Measurements from ENCODE around the gene ZBED6. TPM values are rescaled to one million over a fixed set of nuclear protein-coding genes. Genes with fewer than 3 reads are reported as not detected.

Gene ZBED6
- total RNA-seq, 1 donor: 40.2 TPM

DNA sequence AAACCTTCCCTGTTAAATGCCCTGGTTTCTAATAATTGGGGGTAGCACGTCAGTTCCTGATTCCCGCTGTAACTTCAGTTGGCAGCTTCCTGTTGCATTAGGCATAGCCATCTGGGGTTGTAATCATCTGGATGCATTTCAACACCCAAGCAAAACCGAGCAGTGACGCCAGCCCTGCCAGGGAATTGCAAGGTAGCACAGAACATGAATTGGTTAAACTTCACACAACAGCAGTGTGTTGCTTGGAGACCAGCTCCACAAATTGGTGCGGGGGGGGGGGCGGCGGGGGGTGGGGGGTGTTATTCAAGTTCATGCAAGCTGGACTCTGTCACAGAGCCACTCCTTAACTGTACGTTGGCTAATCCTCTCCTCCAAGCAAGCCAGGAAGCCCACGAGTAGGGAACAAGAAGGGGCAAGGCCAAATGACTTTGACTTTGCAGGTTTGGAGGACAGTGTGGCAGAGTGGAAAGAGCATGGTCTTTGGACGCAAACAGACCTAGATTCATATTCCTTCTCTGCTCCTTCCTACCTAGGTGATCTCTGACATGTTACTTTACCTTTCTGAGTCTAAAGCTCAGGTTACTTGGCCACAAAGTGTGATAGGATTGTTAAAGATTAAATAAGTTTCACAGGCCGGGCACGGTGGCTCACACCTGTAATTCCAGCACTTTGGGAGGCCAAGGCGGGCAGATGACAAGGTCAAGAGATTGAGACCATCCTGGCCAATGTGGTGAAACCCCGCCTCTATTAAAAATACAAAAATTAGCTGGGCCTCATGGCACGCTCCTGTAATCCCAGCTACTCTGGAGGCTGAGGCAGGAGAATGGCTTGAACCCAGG lies 25.7 kb upstream of the ZBED6 start:
- no peak for TF ChIP-seq CTCF (IDR thresholded peaks at IDR 0.05; ENCODE audit: insufficient read depth, low read depth, low read length)
- H3K4me3 ChIP-seq (ENCODE audit: low read depth, low read length): no peak overlapping the region

DNA sequence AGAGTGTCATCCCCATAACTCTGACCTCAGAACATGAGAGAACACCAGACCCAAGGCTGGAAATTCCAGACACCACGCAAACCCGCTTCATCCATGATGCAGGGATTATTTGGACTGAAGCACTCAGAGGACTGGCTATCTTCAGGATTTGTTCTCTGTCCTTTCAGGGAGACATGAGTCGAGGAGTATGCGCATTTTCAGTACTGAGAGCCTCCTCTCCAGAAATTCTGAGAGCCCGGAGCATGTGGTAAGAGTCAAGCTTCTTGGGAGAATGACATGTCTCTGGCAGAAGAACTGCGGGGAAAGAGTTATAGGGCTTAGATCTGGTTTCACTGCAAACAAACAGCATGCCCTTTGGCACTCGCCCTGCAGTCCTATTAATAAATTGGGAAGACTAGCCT lies 23.5 kb upstream of the ZBED6 start:
- H3K4me3 ChIP-seq (ENCODE audit: low read depth, low read length): no peak overlapping the region
- DNase-seq (ENCODE audit: low read depth): peak; percentile 72
- TF ChIP-seq CTCF (IDR thresholded peaks at IDR 0.05; ENCODE audit: insufficient read depth, low read depth, low read length): no peak

More for the DNA sequence above, 25.7 kb upstream of the ZBED6 start:
- peak; percentile 96 for DNase-seq (ENCODE audit: low read depth)

DNA sequence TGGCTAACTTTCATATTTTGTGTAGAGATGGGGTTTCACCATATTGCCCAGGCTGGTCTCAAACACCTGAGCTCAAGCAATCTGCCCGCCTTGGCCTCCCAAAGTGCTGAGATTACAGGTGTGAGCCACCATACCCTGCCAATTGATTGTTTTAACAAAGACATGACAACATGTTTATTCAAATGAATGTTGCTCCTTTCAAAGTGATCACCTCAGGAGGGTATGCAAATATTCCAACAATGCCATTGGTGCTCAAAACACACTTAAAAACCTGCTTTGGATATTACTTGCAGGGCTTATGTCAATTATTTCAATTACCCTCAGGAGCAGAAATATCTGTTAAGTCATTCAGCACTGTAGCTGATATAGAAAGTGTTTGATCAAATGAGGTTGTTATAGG lies 22.6 kb upstream of the ZBED6 start:
- no peak for TF ChIP-seq CTCF (IDR thresholded peaks at IDR 0.05; ENCODE audit: insufficient read depth, low read depth, low read length)
- no peak for DNase-seq (ENCODE audit: low read depth)
- no peak overlapping the region for H3K4me3 ChIP-seq (ENCODE audit: low read depth, low read length)

GRCh38 chr1:203776636-203777035 lies 18.8 kb upstream of the ZBED6 start:
- no peak for TF ChIP-seq CTCF (IDR thresholded peaks at IDR 0.05; ENCODE audit: insufficient read depth, low read depth, low read length)
- H3K4me3 ChIP-seq (ENCODE audit: low read depth, low read length): no peak overlapping the region
- DNase-seq (ENCODE audit: low read depth): no peak

- no peak for DNase-seq (ENCODE audit: low read depth)
- no peak overlapping the region for H3K4me3 ChIP-seq (ENCODE audit: low read depth, low read length)
These were observed 17.8 kb upstream of the ZBED6 start for GRCh38 chr1:203777596-203777995.

GRCh38 chr1:203778146-203778545 lies 17.3 kb upstream of the ZBED6 start:
- no peak overlapping the region for H3K4me3 ChIP-seq (ENCODE audit: low read depth, low read length)
- TF ChIP-seq CTCF (IDR thresholded peaks at IDR 0.05; ENCODE audit: insufficient read depth, low read depth, low read length): no peak
- DNase-seq (ENCODE audit: low read depth): no peak

More at GRCh38 chr1:203777596-203777995, 17.8 kb upstream of the ZBED6 start:
- no peak for TF ChIP-seq CTCF (IDR thresholded peaks at IDR 0.05; ENCODE audit: insufficient read depth, low read depth, low read length)

Measured in fibroblast of villous mesenchyme (primary cell).